ENCODE results near the gene UBR1. TPM values are rescaled to one million over a fixed set of nuclear protein-coding genes. Genes with fewer than 3 reads are reported as not detected.
"Not testable (repeated sequence)": the region's sequence is repeated elsewhere in the genome, so short reads cannot be mapped to it uniquely, and the experiment has no call there.

UBR1 gene
- total and polyA plus RNA-seq, 4 donors = 22.2 to 62.4 (median 29.4) TPM

GRCh38 chr15:42996871-42997270, 109.0 kb downstream of the UBR1 start:
- Histone ChIP-seq H3K4me3 (ENCODE audit: low read depth, low read length) (no peak overlapping the region), H3K4me1 (ENCODE audit: control insufficient read depth, insufficient read depth, low read length) (no peaks in the 10 kb centered on the region), H3K9me3 (ENCODE audit: control insufficient read depth, insufficient read depth, low read length) (no peaks in the 10 kb centered on the region), H3K36me3 (ENCODE audit: control insufficient read depth, insufficient read depth, low read length) (peaks cover 13% of the 10 kb centered on the region), H3K27ac (ENCODE audit: low read depth, low read length) (no peak overlapping the region), H3K27me3 (ENCODE audit: control insufficient read depth, insufficient read depth, low read length) (no peaks in the 10 kb centered on the region)
- DNase-seq (ENCODE audit: low read depth in 4 of 6, low spot score in 6 of 6) = no peak
- WGBS (ENCODE audit: insufficient coverage) = 90% methylated on average over 7 of the region's 7 CpGs

- no peak for DNase-seq (ENCODE audit: low read depth in 4 of 6, low spot score in 6 of 6)
- H3K9me3 ChIP-seq (ENCODE audit: control insufficient read depth, insufficient read depth, low read length) = no peaks in the 10 kb centered on the region
- no peak overlapping the region for H3K27ac ChIP-seq (ENCODE audit: low read depth, low read length)
- H3K36me3 ChIP-seq (ENCODE audit: control insufficient read depth, insufficient read depth, low read length) = peaks cover 7% of the 10 kb centered on the region
- H3K4me3 ChIP-seq (ENCODE audit: low read depth, low read length) = no peak overlapping the region
- WGBS (ENCODE audit: insufficient coverage) = 78% methylated on average over 1 of the region's 2 CpGs
- H3K4me1 ChIP-seq (ENCODE audit: control insufficient read depth, insufficient read depth, low read length) = no peaks in the 10 kb centered on the region
- no peaks in the 10 kb centered on the region for H3K27me3 ChIP-seq (ENCODE audit: control insufficient read depth, insufficient read depth, low read length)
These were observed 111.3 kb downstream of the UBR1 start for GRCh38 chr15:42994546-42994945.

GRCh38 chr15:42992626-42993025, 113.2 kb downstream of the UBR1 start:
- no peaks in the 10 kb centered on the region for H3K9me3 ChIP-seq (ENCODE audit: control insufficient read depth, insufficient read depth, low read length)
- H3K36me3 ChIP-seq (ENCODE audit: control insufficient read depth, insufficient read depth, low read length) = peaks cover 9% of the 10 kb centered on the region
- no peak overlapping the region for H3K27ac ChIP-seq (ENCODE audit: low read depth, low read length)
- no peaks in the 10 kb centered on the region for H3K4me1 ChIP-seq (ENCODE audit: control insufficient read depth, insufficient read depth, low read length)
- H3K27me3 ChIP-seq (ENCODE audit: control insufficient read depth, insufficient read depth, low read length) = no peaks in the 10 kb centered on the region
- peak in 1 of 6 donors; percentile 6 for DNase-seq (ENCODE audit: low read depth in 4 of 6, low spot score in 6 of 6)
- no peak overlapping the region for H3K4me3 ChIP-seq (ENCODE audit: low read depth, low read length)
- WGBS (ENCODE audit: insufficient coverage) = 68% methylated on average over 3 of the region's 3 CpGs

GRCh38 chr15:42986693-42987342, 119.0 kb downstream of the UBR1 start:
- Histone ChIP-seq H3K4me3 (ENCODE audit: low read depth, low read length) (no peak overlapping the region), H3K27me3 (ENCODE audit: control insufficient read depth, insufficient read depth, low read length) (no peaks in the 10 kb centered on the region), H3K9me3 (ENCODE audit: control insufficient read depth, insufficient read depth, low read length) (no peaks in the 10 kb centered on the region), H3K36me3 (ENCODE audit: control insufficient read depth, insufficient read depth, low read length) (peaks cover 26% of the 10 kb centered on the region), H3K4me1 (ENCODE audit: control insufficient read depth, insufficient read depth, low read length) (no peaks in the 10 kb centered on the region), H3K27ac (ENCODE audit: low read depth, low read length) (no peak overlapping the region)
- 90% methylated on average over 19 of the region's 20 CpGs for WGBS (ENCODE audit: insufficient coverage)
- DNase-seq (ENCODE audit: low read depth in 4 of 6, low spot score in 6 of 6) = no peak

- no CpG with 5 or more reads among the region's 1 CpG for WGBS (ENCODE audit: insufficient coverage)
- no peak for DNase-seq (ENCODE audit: low read depth in 4 of 6, low spot score in 6 of 6)
- Histone ChIP-seq H3K27me3 (ENCODE audit: control insufficient read depth, insufficient read depth, low read length) (no peaks in the 10 kb centered on the region), H3K36me3 (ENCODE audit: control insufficient read depth, insufficient read depth, low read length) (peaks cover 35% of the 10 kb centered on the region), H3K9me3 (ENCODE audit: control insufficient read depth, insufficient read depth, low read length) (no peaks in the 10 kb centered on the region), H3K4me3 (ENCODE audit: low read depth, low read length) (no peak overlapping the region), H3K27ac (ENCODE audit: low read depth, low read length) (no peak overlapping the region), H3K4me1 (ENCODE audit: control insufficient read depth, insufficient read depth, low read length) (no peaks in the 10 kb centered on the region)
These were observed 121.3 kb downstream of the UBR1 start for GRCh38 chr15:42984493-42985034.

GRCh38 chr15:42979113-42979512, 126.7 kb downstream of the UBR1 start:
- H3K9me3 ChIP-seq (ENCODE audit: control insufficient read depth, insufficient read depth, low read length); H3K27me3 ChIP-seq (ENCODE audit: control insufficient read depth, insufficient read depth, low read length); H3K27ac ChIP-seq (ENCODE audit: low read depth, low read length); H3K4me1 ChIP-seq (ENCODE audit: control insufficient read depth, insufficient read depth, low read length); DNase-seq (ENCODE audit: low read depth in 4 of 6, low spot score in 6 of 6); H3K4me3 ChIP-seq (ENCODE audit: low read depth, low read length): not testable (repeated sequence)
- WGBS (ENCODE audit: insufficient coverage) = no CpG with 5 or more reads among the region's 6 CpGs
- peaks cover 31% of the 10 kb centered on the region for H3K36me3 ChIP-seq (ENCODE audit: control insufficient read depth, insufficient read depth, low read length)

- no peak for DNase-seq (ENCODE audit: low read depth in 4 of 6, low spot score in 6 of 6)
- Histone ChIP-seq H3K4me3 (ENCODE audit: low read depth, low read length) (no peak overlapping the region), H3K36me3 (ENCODE audit: control insufficient read depth, insufficient read depth, low read length) (peaks cover 39% of the 10 kb centered on the region), H3K27me3 (ENCODE audit: control insufficient read depth, insufficient read depth, low read length) (no peaks in the 10 kb centered on the region), H3K27ac (ENCODE audit: low read depth, low read length) (no peak overlapping the region), H3K4me1 (ENCODE audit: control insufficient read depth, insufficient read depth, low read length) (no peaks in the 10 kb centered on the region), H3K9me3 (ENCODE audit: control insufficient read depth, insufficient read depth, low read length) (no peaks in the 10 kb centered on the region)
- WGBS (ENCODE audit: insufficient coverage) = 95% methylated on average over 2 of the region's 2 CpGs
These were observed 131.5 kb downstream of the UBR1 start for GRCh38 chr15:42974202-42974862.

- no peak for DNase-seq (ENCODE audit: low read depth in 4 of 6, low spot score in 6 of 6)
- no peak overlapping the region for H3K27ac ChIP-seq (ENCODE audit: low read depth, low read length)
- no peaks in the 10 kb centered on the region for H3K9me3 ChIP-seq (ENCODE audit: control insufficient read depth, insufficient read depth, low read length)
- H3K36me3 ChIP-seq (ENCODE audit: control insufficient read depth, insufficient read depth, low read length) = peaks cover 35% of the 10 kb centered on the region
- 96% methylated on average over 2 of the region's 4 CpGs for WGBS (ENCODE audit: insufficient coverage)
- H3K4me3 ChIP-seq (ENCODE audit: low read depth, low read length) = no peak overlapping the region
- H3K4me1 ChIP-seq (ENCODE audit: control insufficient read depth, insufficient read depth, low read length) = no peaks in the 10 kb centered on the region
- H3K27me3 ChIP-seq (ENCODE audit: control insufficient read depth, insufficient read depth, low read length) = no peaks in the 10 kb centered on the region
These were observed 132.7 kb downstream of the UBR1 start for GRCh38 chr15:42973114-42973513.

- no peaks in the 10 kb centered on the region for H3K9me3 ChIP-seq (ENCODE audit: control insufficient read depth, insufficient read depth, low read length)
- DNase-seq (ENCODE audit: low read depth in 4 of 6, low spot score in 6 of 6) = no peak
- no peaks in the 10 kb centered on the region for H3K27me3 ChIP-seq (ENCODE audit: control insufficient read depth, insufficient read depth, low read length)
- no peak overlapping the region for H3K27ac ChIP-seq (ENCODE audit: low read depth, low read length)
- H3K4me3 ChIP-seq (ENCODE audit: low read depth, low read length) = no peak overlapping the region
- WGBS (ENCODE audit: insufficient coverage) = no CpG with 5 or more reads among the region's 1 CpG
- H3K36me3 ChIP-seq (ENCODE audit: control insufficient read depth, insufficient read depth, low read length) = peaks cover 33% of the 10 kb centered on the region
- H3K4me1 ChIP-seq (ENCODE audit: control insufficient read depth, insufficient read depth, low read length) = no peaks in the 10 kb centered on the region
These were observed 134.0 kb downstream of the UBR1 start for GRCh38 chr15:42971830-42972229.

GRCh38 chr15:42964476-42964875, 141.4 kb downstream of the UBR1 start:
- peaks cover 36% of the 10 kb centered on the region for H3K36me3 ChIP-seq (ENCODE audit: control insufficient read depth, insufficient read depth, low read length)

More at GRCh38 chr15:42964476-42964875, 141.4 kb downstream of the UBR1 start:
- Histone ChIP-seq H3K4me3 (ENCODE audit: low read depth, low read length) (no peak overlapping the region), H3K27me3 (ENCODE audit: control insufficient read depth, insufficient read depth, low read length) (no peaks in the 10 kb centered on the region), H3K4me1 (ENCODE audit: control insufficient read depth, insufficient read depth, low read length) (no peaks in the 10 kb centered on the region), H3K27ac (ENCODE audit: low read depth, low read length) (no peak overlapping the region), H3K9me3 (ENCODE audit: control insufficient read depth, insufficient read depth, low read length) (no peaks in the 10 kb centered on the region)
- no peak for DNase-seq (ENCODE audit: low read depth in 4 of 6, low spot score in 6 of 6)
- 97% methylated on average over 5 of the region's 5 CpGs for WGBS (ENCODE audit: insufficient coverage)

Data from spinal cord (tissue), 10 donors.